Adrenal gland (tissue), 5 donors: ENCODE results near the gene CDK6.

ENCODE experiments used
- CTCF ChIP-seq, 6 experiments: fragments of 450-650 bp in 4 of 6; fragments of 200-600 bp in 2 of 6; sonication (generic) in 1 of 6; IDR thresholded peaks; 1 replicate in 5 of 6; 2 replicates in 1 of 6; pipeline versions ENCODE4 v1.5.1 to v1.8.0; 2016 to 2021; ENCODE audit warnings: antibody characterized with exemption in 6 of 6, mild to moderate bottlenecking in 2 of 6, moderate library complexity in 1 of 6
- POLR2A ChIP-seq, 2 donors: fragments of 450-650 bp; IDR thresholded peaks; one replicate each; pipeline ENCODE4 v1.6.1; 2017; ENCODE audit warnings: antibody characterized with exemption in 2 of 2, mild to moderate bottlenecking in 2 of 2, moderate library complexity in 1 of 2
- donor health status: DM: no; HTN: no; CAD: no.

DNA sequence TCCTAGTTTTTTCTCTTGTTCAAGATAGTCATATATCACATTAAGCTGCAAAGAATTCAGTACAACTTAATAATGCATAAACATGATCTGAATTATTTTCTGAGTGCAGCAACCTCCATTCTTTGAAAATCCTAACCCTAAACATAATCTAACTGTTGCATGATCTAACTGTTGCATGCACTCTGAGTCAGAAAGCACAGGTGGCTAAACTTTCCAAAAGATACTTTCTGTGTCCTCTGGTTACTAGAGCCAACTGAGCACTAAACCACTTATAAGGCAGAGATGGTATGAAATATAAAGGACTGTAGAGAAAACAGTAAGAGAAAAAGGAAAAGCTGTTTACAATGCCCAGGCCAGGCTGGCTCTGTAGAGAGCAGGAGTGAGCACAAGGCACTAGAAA lies 223.2 kb downstream of the CDK6 start:
- TF ChIP-seq POLR2A (IDR thresholded peaks at IDR 0.05) (no peak), CTCF (IDR thresholded peaks at IDR 0.05) (no peak)
